SK-N-SH (cell line): ENCODE results near the gene HCN1.

Source experiments
- CTCF ChIP-seq: fragments of 200-600 bp; sonication (generic); IDR thresholded peaks from 2 replicates; pipeline ENCODE4 v1.6.1; 2017; ENCODE audit warnings: antibody characterized with exemption, mild to moderate bottlenecking, moderate library complexity
- EZH2phosphoT487 ChIP-seq: fragments of 200-600 bp; sonication (generic); IDR thresholded peaks from 2 replicates; pipeline ENCODE4 v1.6.1; 2017; ENCODE audit warnings: low read depth, mixed run types, mild to moderate bottlenecking, antibody characterized with exemption, moderate library complexity, borderline replicate concordance
- GABPA ChIP-seq: IDR thresholded peaks from 2 replicates; pipeline ENCODE4 v1.4.0; 2012; ENCODE audit warnings: low read depth, mild to moderate bottlenecking
- JUND ChIP-seq: IDR thresholded peaks from 2 replicates; pipeline ENCODE4 v1.4.0; 2012
- MAX ChIP-seq: IDR thresholded peaks from 2 replicates; pipeline ENCODE4 v1.4.0; 2012; ENCODE audit warnings: low read depth
- MXI1 ChIP-seq: IDR thresholded peaks from 2 replicates; pipeline ENCODE4 v1.6.1; 2012; ENCODE audit warnings: mild to moderate bottlenecking, low read depth, low read length, improper control_type of control experiment
- POLR2AphosphoS5 ChIP-seq: IDR thresholded peaks from 2 replicates; pipeline ENCODE4 v1.6.1; 2012; ENCODE audit warnings: low read depth, low read length
- RAD21 ChIP-seq: IDR thresholded peaks from 2 replicates; pipeline ENCODE4 v1.6.1; 2012; ENCODE audit warnings: mild to moderate bottlenecking, low read length
- RCOR1 ChIP-seq: fragments of 150-350 bp; IDR thresholded peaks from 2 replicates; pipeline ENCODE4 v1.6.1; 2017; ENCODE audit warnings: antibody characterized with exemption, low read length
- SIN3A ChIP-seq: IDR thresholded peaks from 2 replicates; pipeline ENCODE4 v1.6.1; 2012; ENCODE audit warnings: low read depth, mild to moderate bottlenecking, low read length, moderate library complexity, borderline replicate concordance
- SMC3 ChIP-seq: IDR thresholded peaks from 2 replicates; pipeline ENCODE4 v1.6.1; 2012; ENCODE audit warnings: low read depth, low read length, improper control_type of control experiment
- TAF1 ChIP-seq: IDR thresholded peaks from 2 replicates; pipeline ENCODE4 v1.6.1; 2012; ENCODE audit warnings: low read depth, mild to moderate bottlenecking, low read length, moderate library complexity, borderline replicate concordance
- USF2 ChIP-seq: fragments of 150-350 bp; IDR thresholded peaks from 2 replicates; pipeline ENCODE4 v1.6.1; 2017; ENCODE audit warnings: antibody characterized with exemption, low read length, low read depth, borderline replicate concordance
- YY1 ChIP-seq: IDR thresholded peaks from 2 replicates; pipeline ENCODE4 v1.4.0; 2012; ENCODE audit warnings: low read depth, mild to moderate bottlenecking

GRCh38 chr5:45627076-45627656 lies 69.0 kb downstream of the HCN1 start:
- TF ChIP-seq MXI1 (no peak), CTCF (no peak), GABPA (no peak), RAD21 (no peak), SIN3A (no peak), YY1 (no peak), RCOR1 (no peak), JUND (no peak), USF2 (no peak), TAF1 (no peak), SMC3 (no peak), EZH2phosphoT487 (no peak), POLR2AphosphoS5 (no peak), MAX (no peak)
